Progenitor cell of endocrine pancreas (in vitro differentiated cells): ENCODE results near the gene TEX2. TPM values are rescaled to one million over a fixed set of nuclear protein-coding genes. Genes with fewer than 3 reads are reported as not detected.
A peak's percentile ranks its signal among the peaks of the same experiment; 100 is the strongest.

Source experiments
- DNase-seq: peaks from one replicate; pipeline ENCODE4 v3.0.0; 2021; ENCODE audit warnings: low spot score; ENCODE audit not compliant: unreplicated experiment
- H3K27ac Mint-ChIP-seq: 2 replicates; pipeline ENCODE4 v1.8.0; 2021; ENCODE audit warnings: mild to moderate bottlenecking, moderate library complexity, mixed read lengths
- H3K27me3 Mint-ChIP-seq: 2 replicates; pipeline ENCODE4 v1.8.0; 2021; ENCODE audit warnings: mixed read lengths
- H3K36me3 Mint-ChIP-seq: 2 replicates; pipeline ENCODE4 v1.8.0; 2022; ENCODE audit warnings: mixed read lengths; ENCODE audit not compliant: insufficient read depth
- H3K4me1 Mint-ChIP-seq: 2 replicates; pipeline ENCODE4 v1.8.0; 2021; ENCODE audit warnings: low read depth, mixed read lengths
- H3K4me3 Mint-ChIP-seq: 2 replicates; pipeline ENCODE4 v1.8.0; 2021; ENCODE audit warnings: low read depth, mild to moderate bottlenecking, moderate library complexity, mixed read lengths
- H3K9me3 Mint-ChIP-seq: 2 replicates; pipeline ENCODE4 v1.8.0; 2021; ENCODE audit warnings: low read depth, mixed read lengths
- CTCF ChIP-seq: fragments of 200-600 bp; sonication (generic); IDR thresholded peaks from one replicate; pipeline ENCODE4 v1.5.0; 2021; ENCODE audit warnings: antibody characterized with exemption, mild to moderate bottlenecking; ENCODE audit not compliant: unreplicated experiment
- total RNA-seq: library from RNA; stranded (reverse); gene quantifications from 2 replicates; pipeline ENCODE4 v1.2.1, GENCODE V29; 2021

Gene TEX2
- total RNA-seq, 1 donor from 2014 or later, result 30.2 TPM

- H3K4me1 Mint-ChIP-seq, result peaks cover 52% of the 10 kb centered on the region
- DNase-seq, result no peak
- no peak overlapping the region for H3K27ac Mint-ChIP-seq
- peaks cover 15% of the 10 kb centered on the region for H3K9me3 Mint-ChIP-seq
- TF ChIP-seq CTCF, result no peak
- H3K36me3 Mint-ChIP-seq, result peaks cover 13% of the 10 kb centered on the region
- H3K4me3 Mint-ChIP-seq, result no peak overlapping the region
- H3K27me3 Mint-ChIP-seq, result no peaks in the 10 kb centered on the region
Observed at GRCh38 chr17:64219571-64219970, 43.5 kb downstream of the TEX2 start.

- H3K36me3 Mint-ChIP-seq, result peaks cover 18% of the 10 kb centered on the region
- H3K27me3 Mint-ChIP-seq, result no peaks in the 10 kb centered on the region
- no peak for DNase-seq
- peaks cover 38% of the 10 kb centered on the region for H3K4me1 Mint-ChIP-seq
- H3K9me3 Mint-ChIP-seq, result peaks cover 15% of the 10 kb centered on the region
- TF ChIP-seq CTCF, result no peak
- H3K27ac Mint-ChIP-seq, result peak overlapping the region; percentile 95
- no peak overlapping the region for H3K4me3 Mint-ChIP-seq
Observed at GRCh38 chr17:64218066-64218465, 45.0 kb downstream of the TEX2 start.

GRCh38 chr17:64217249-64217691, 45.8 kb downstream of the TEX2 start:
- H3K27me3 Mint-ChIP-seq, result no peaks in the 10 kb centered on the region
- DNase-seq, result no peak
- H3K9me3 Mint-ChIP-seq, result peaks cover 15% of the 10 kb centered on the region
- H3K4me3 Mint-ChIP-seq, result no peak overlapping the region
- H3K4me1 Mint-ChIP-seq, result peaks cover 35% of the 10 kb centered on the region
- H3K27ac Mint-ChIP-seq, result peak overlapping the region; percentile 95
- no peak for TF ChIP-seq CTCF
- peaks cover 21% of the 10 kb centered on the region for H3K36me3 Mint-ChIP-seq

- peaks cover 25% of the 10 kb centered on the region for H3K36me3 Mint-ChIP-seq
- peak overlapping the region; percentile 95 for H3K27ac Mint-ChIP-seq
- DNase-seq, result no peak
- H3K9me3 Mint-ChIP-seq, result peaks cover 15% of the 10 kb centered on the region
- no peaks in the 10 kb centered on the region for H3K27me3 Mint-ChIP-seq
- TF ChIP-seq CTCF, result peak; percentile 23
- peaks cover 35% of the 10 kb centered on the region for H3K4me1 Mint-ChIP-seq
- no peak overlapping the region for H3K4me3 Mint-ChIP-seq
Observed at GRCh38 chr17:64216338-64217248, 46.5 kb downstream of the TEX2 start.

- Mint-ChIP-seq H3K27me3 (no peaks in the 10 kb centered on the region), H3K9me3 (peaks cover 14% of the 10 kb centered on the region), H3K36me3 (peaks cover 24% of the 10 kb centered on the region), H3K27ac (peak overlapping the region; percentile 95), H3K4me1 (peaks cover 35% of the 10 kb centered on the region), H3K4me3 (no peak overlapping the region)
- DNase-seq, result no peak
- TF ChIP-seq CTCF, result no peak
Observed at GRCh38 chr17:64216000-64216337, 47.1 kb downstream of the TEX2 start.
